GM12864 (cell line): Measurements from ENCODE around the gene KIZ.

ENCODE experiments used
- DNase-seq: peaks from one replicate; pipeline ENCODE4 v3.0.0-alpha.2; 2011; ENCODE audit warnings: low read depth
- H3K4me3 ChIP-seq: 2 replicates; pipeline ENCODE4 v1.5.1; 2011; ENCODE audit warnings: mild to moderate bottlenecking, low read depth, low read length, control low read depth
- CTCF ChIP-seq: IDR thresholded peaks from 2 replicates; pipeline ENCODE4 v1.5.1; 2011; ENCODE audit warnings: low read depth, mild to moderate bottlenecking, moderate library complexity, low read length, control low read depth, inconsistent platforms; ENCODE audit errors: missing control alignments

Gene KIZ

GRCh38 chr20:21232546-21233280, 106.8 kb downstream of the KIZ start:
- no peak for DNase-seq
- TF ChIP-seq CTCF: no peak
- no peak overlapping the region for H3K4me3 ChIP-seq

- no peak overlapping the region for H3K4me3 ChIP-seq
- no peak for DNase-seq
- TF ChIP-seq CTCF: no peak
Observed at GRCh38 chr20:21234324-21234723, 108.4 kb downstream of the KIZ start.

GRCh38 chr20:21234806-21235483, 109.1 kb downstream of the KIZ start:
- TF ChIP-seq CTCF: no peak
- no peak for DNase-seq
- no peak overlapping the region for H3K4me3 ChIP-seq

GRCh38 chr20:21235484-21236445, 109.9 kb downstream of the KIZ start:
- DNase-seq: peak; percentile 13
- TF ChIP-seq CTCF: peak; percentile 90
- H3K4me3 ChIP-seq: no peak overlapping the region

GRCh38 chr20:21237956-21238799, 112.3 kb downstream of the KIZ start:
- DNase-seq: no peak
- TF ChIP-seq CTCF: no peak
- no peak overlapping the region for H3K4me3 ChIP-seq
